ENCODE data around the gene LRFN2.

Gene LRFN2

GRCh38 chr6:40395066-40395697 is 192.0 kb downstream of the LRFN2 start:
- DNase-seq: peak; percentile 99

GRCh38 chr6:40394381-40394780 is 192.8 kb downstream of the LRFN2 start:
- no peak for DNase-seq

GRCh38 chr6:40393641-40394040 is 193.5 kb downstream of the LRFN2 start:
- no peak for DNase-seq

- no peak for DNase-seq
Measured at GRCh38 chr6:40392589-40392988, 194.6 kb downstream of the LRFN2 start.

GRCh38 chr6:40391851-40392517 is 195.2 kb downstream of the LRFN2 start:
- DNase-seq: no peak

GRCh38 chr6:40391086-40391485 is 196.1 kb downstream of the LRFN2 start:
- no peak for DNase-seq

GRCh38 chr6:40390144-40390800 is 196.9 kb downstream of the LRFN2 start:
- no peak for DNase-seq

GRCh38 chr6:40389254-40389653 is 197.9 kb downstream of the LRFN2 start:
- DNase-seq: no peak

GRCh38 chr6:40387871-40388264 is 199.3 kb downstream of the LRFN2 start:
- DNase-seq: no peak

GRCh38 chr6:40387127-40387870 is 199.9 kb downstream of the LRFN2 start:
- no peak for DNase-seq

GRCh38 chr6:40386200-40386599 is 201.0 kb downstream of the LRFN2 start:
- DNase-seq: no peak

GRCh38 chr6:40383348-40384115 is 203.6 kb downstream of the LRFN2 start:
- no peak for DNase-seq

- no peak for DNase-seq
Measured at GRCh38 chr6:40380271-40380670, 206.9 kb downstream of the LRFN2 start.

- DNase-seq: no peak
Measured at GRCh38 chr6:40379811-40380210, 207.4 kb downstream of the LRFN2 start.

GRCh38 chr6:40378725-40379074 is 208.5 kb downstream of the LRFN2 start:
- DNase-seq: no peak

GRCh38 chr6:40378071-40378724 is 209.0 kb downstream of the LRFN2 start:
- no peak for DNase-seq

GRCh38 chr6:40377173-40377806 is 209.9 kb downstream of the LRFN2 start:
- no peak for DNase-seq

- no peak for DNase-seq
Measured at GRCh38 chr6:40376113-40376650, 211.0 kb downstream of the LRFN2 start.

- no peak for DNase-seq
Measured at GRCh38 chr6:40373267-40373666, 213.9 kb downstream of the LRFN2 start.

GRCh38 chr6:40371621-40372020 is 215.5 kb downstream of the LRFN2 start:
- DNase-seq: no peak

- no peak for DNase-seq
Measured at GRCh38 chr6:40371095-40371494, 216.1 kb downstream of the LRFN2 start.

GRCh38 chr6:40369891-40370290 is 217.3 kb downstream of the LRFN2 start:
- no peak for DNase-seq

Data from NCI-H510A treated with DMSO at 0.1 percent for 48 hours (cell line).